ENCODE measurements around the gene MCC. TPM values are rescaled to one million over a fixed set of nuclear protein-coding genes. Genes with fewer than 3 reads are reported as not detected.

The MCC gene
- total RNA-seq, 1 donor from 2014 or later: 15.1 TPM

DNA sequence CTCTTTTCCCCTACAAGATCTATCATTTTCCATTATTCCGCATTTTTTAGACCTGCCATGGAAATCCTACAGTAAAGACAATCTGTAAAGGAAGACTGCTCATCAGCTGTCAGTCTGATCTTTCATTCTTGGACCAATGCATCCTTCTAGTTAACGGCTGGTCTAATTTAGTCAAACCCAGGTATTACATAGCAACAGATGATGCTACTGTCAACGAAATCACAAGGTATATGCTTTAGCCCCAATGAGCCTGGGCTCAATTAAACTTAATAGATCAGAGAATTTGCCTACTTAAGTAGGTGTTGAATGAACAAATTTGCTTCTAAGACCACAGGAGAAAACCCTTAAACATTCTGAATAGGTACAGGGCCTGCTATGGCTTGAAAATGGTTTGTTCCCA, 260.5 kb downstream of the MCC start:
- H3K9me3 ChIP-seq (ENCODE audit: control insufficient read depth in 3 of 3, low read length in 3 of 3): no peaks in the 10 kb centered on the region
- no peak overlapping the region for H3K4me3 ChIP-seq (ENCODE audit: low read length in 3 of 3)
- H3K4me1 ChIP-seq (ENCODE audit: control insufficient read depth in 3 of 3, insufficient read depth in 3 of 3, low read length in 3 of 3): peaks cover 6 to 16% (median 10%) of the 10 kb centered on the region in 3 donors
- no peak overlapping the region for H3K27ac ChIP-seq (ENCODE audit: low read depth, low read length)
- no peaks in the 10 kb centered on the region for H3K36me3 ChIP-seq (ENCODE audit: control insufficient read depth in 3 of 3, insufficient read depth in 3 of 3, low read length in 3 of 3)
- H3K9ac ChIP-seq (ENCODE audit: low read depth in 1 of 3, low read length in 3 of 3): no peak overlapping the region
- no peaks in the 10 kb centered on the region for H3K27me3 ChIP-seq (ENCODE audit: control insufficient read depth in 3 of 3, insufficient read depth in 3 of 3, low read length in 3 of 3)

DNA sequence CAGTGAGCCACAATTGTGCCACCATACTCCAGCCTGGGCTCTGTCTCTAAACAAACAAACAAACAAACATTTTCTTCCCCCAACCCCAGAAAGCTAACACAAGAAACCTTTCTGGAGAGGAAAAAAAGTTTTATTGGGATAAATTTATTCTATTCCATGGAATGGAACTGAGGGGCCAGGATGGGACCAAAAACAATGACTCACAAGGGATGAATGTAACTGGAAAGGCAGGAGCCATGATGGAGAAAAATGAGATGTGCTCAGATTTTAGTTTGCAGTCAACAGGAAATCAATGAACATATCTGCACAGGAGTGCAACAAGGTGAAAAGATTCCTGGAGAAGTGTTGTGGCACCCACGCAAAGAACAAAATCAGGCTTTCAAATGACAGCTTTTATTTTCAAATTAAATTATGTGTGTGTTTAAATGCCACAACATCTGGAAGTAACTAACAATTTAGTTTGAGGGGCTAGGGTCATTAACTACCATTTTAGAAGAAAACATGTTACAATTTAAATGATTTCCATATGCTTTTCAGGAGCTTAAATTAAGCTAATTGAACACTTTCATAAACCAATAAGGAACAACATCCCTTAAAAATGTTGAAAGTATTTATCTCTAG, 262.0 kb downstream of the MCC start:
- H3K9ac ChIP-seq (ENCODE audit: low read depth in 1 of 3, low read length in 3 of 3): no peak overlapping the region
- no peaks in the 10 kb centered on the region for H3K9me3 ChIP-seq (ENCODE audit: control insufficient read depth in 3 of 3, low read length in 3 of 3)
- no peaks in the 10 kb centered on the region for H3K36me3 ChIP-seq (ENCODE audit: control insufficient read depth in 3 of 3, insufficient read depth in 3 of 3, low read length in 3 of 3)
- no peaks in the 10 kb centered on the region for H3K27me3 ChIP-seq (ENCODE audit: control insufficient read depth in 3 of 3, insufficient read depth in 3 of 3, low read length in 3 of 3)
- peaks cover 3 to 12% (median 9%) of the 10 kb centered on the region in 3 donors for H3K4me1 ChIP-seq (ENCODE audit: control insufficient read depth in 3 of 3, insufficient read depth in 3 of 3, low read length in 3 of 3)
- no peak overlapping the region for H3K4me3 ChIP-seq (ENCODE audit: low read length in 3 of 3)
- H3K27ac ChIP-seq (ENCODE audit: low read depth, low read length): no peak overlapping the region

DNA sequence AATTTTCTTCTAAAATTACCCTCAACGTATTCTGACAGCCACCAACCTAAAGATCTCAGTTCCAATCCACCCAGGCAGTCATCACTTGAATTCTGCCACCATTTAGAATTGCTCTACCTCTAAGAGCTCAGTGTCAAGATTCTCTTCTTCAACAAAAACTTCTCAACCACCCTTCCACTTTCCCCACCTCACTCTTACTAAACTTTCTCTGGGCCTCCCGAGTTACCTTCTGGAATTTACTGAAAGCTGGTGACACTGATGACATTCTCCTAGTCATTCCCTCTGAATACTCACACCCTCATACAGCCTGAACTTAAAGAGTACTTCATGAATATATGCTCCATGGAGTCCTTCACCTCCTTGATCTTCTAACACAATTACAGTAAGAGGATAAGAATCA, 263.0 kb downstream of the MCC start:
- Histone ChIP-seq H3K9me3 (ENCODE audit: control insufficient read depth in 3 of 3, low read length in 3 of 3) (no peaks in the 10 kb centered on the region), H3K4me1 (ENCODE audit: control insufficient read depth in 3 of 3, insufficient read depth in 3 of 3, low read length in 3 of 3) (peaks cover 3 to 12% (median 9%) of the 10 kb centered on the region in 3 donors), H3K27ac (ENCODE audit: low read depth, low read length) (no peak overlapping the region), H3K9ac (ENCODE audit: low read depth in 1 of 3, low read length in 3 of 3) (no peak overlapping the region), H3K27me3 (ENCODE audit: control insufficient read depth in 3 of 3, insufficient read depth in 3 of 3, low read length in 3 of 3) (no peaks in the 10 kb centered on the region), H3K4me3 (ENCODE audit: low read length in 3 of 3) (no peak overlapping the region), H3K36me3 (ENCODE audit: control insufficient read depth in 3 of 3, insufficient read depth in 3 of 3, low read length in 3 of 3) (no peaks in the 10 kb centered on the region)

DNA sequence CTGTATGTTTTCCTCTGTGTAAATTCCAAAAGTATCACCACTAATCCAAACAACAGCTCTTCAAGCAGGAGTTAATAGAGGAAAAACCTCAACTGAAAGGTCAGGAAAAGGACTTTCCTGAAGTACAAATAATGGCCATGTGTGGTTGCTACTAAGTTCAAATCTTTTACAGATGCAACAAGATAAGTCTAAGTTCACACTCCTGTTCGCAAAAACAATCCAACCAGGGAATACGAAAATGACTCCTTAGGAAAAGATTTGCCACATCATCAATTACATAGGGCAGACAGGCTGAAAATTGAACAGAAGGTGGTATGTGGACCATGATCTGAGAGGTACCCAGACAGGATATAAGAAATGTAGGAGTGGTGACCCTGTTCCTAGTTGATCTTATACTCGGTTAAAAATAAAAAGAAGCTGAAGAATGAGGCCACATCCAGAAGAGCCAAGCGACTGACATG, 263.6 kb downstream of the MCC start:
- H3K9me3 ChIP-seq (ENCODE audit: control insufficient read depth in 3 of 3, low read length in 3 of 3): no peaks in the 10 kb centered on the region
- no peaks in the 10 kb centered on the region for H3K36me3 ChIP-seq (ENCODE audit: control insufficient read depth in 3 of 3, insufficient read depth in 3 of 3, low read length in 3 of 3)
- H3K9ac ChIP-seq (ENCODE audit: low read depth in 1 of 3, low read length in 3 of 3): no peak overlapping the region
- no peak overlapping the region for H3K27ac ChIP-seq (ENCODE audit: low read depth, low read length)
- H3K4me3 ChIP-seq (ENCODE audit: low read length in 3 of 3): no peak overlapping the region
- H3K4me1 ChIP-seq (ENCODE audit: control insufficient read depth in 3 of 3, insufficient read depth in 3 of 3, low read length in 3 of 3): peaks cover 3 to 12% (median 9%) of the 10 kb centered on the region in 3 donors
- no peaks in the 10 kb centered on the region for H3K27me3 ChIP-seq (ENCODE audit: control insufficient read depth in 3 of 3, insufficient read depth in 3 of 3, low read length in 3 of 3)

DNA sequence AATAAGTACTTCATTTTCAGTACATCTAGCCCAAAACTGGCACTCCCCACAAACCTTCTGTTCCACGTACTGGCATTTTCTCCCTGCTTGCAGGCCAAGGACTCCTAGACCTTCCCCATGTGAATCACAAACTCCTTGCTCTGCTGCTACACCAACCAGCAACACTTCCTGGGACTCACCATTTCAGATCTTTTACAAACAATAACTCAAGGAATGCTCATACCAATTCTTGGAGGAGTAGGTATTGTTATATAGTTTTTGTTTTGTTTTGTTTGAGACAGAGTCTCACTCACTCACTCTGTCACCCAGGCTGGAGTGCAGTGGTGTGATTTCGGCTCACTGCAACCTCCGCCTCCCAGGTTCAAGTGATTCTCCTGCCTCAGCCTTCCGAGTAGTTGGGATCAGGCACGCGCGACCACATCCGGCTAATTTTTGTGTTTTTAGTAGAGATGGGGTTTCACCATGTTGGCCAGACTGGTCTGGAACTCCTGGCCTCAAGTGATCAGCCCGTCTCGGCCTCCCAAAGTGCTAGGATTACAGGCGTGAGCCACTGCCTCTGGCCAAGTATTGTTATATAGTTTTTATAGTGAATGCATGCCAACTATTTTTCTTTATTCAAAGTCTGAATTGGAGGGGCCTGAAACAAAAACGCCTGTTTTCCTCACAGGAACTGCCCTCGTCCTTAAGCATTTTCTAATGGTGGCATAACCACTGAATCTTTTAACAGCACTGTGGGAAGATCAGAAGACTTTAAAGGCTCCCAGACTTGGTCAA, 264.2 kb downstream of the MCC start:
- Histone ChIP-seq H3K9ac (ENCODE audit: low read depth in 1 of 3, low read length in 3 of 3) (no peak overlapping the region), H3K36me3 (ENCODE audit: control insufficient read depth in 3 of 3, insufficient read depth in 3 of 3, low read length in 3 of 3) (no peaks in the 10 kb centered on the region), H3K4me3 (ENCODE audit: low read length in 3 of 3) (no peak overlapping the region), H3K4me1 (ENCODE audit: control insufficient read depth in 3 of 3, insufficient read depth in 3 of 3, low read length in 3 of 3) (peaks cover 3 to 12% (median 9%) of the 10 kb centered on the region in 3 donors), H3K27ac (ENCODE audit: low read depth, low read length) (no peak overlapping the region), H3K27me3 (ENCODE audit: control insufficient read depth in 3 of 3, insufficient read depth in 3 of 3, low read length in 3 of 3) (no peaks in the 10 kb centered on the region), H3K9me3 (ENCODE audit: control insufficient read depth in 3 of 3, low read length in 3 of 3) (no peaks in the 10 kb centered on the region)

DNA sequence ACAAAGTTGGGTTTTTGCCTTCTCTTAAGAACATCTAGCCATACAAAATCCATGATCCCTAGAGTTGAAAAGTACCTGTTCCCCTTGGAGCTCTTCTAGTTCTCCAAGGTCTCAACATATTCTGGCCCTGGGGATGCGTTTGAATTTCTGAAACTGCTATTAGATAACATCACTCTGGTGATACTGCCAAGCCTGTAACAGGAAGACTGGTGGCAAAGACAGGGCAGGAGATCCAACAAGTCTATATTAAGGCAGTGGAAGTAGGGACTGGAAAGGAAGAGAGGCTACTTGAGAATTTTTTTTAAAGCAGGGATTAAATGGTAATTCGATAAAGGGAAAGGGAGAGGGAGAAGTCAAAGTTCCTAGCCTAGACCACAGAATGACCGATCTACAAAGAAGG, 264.9 kb downstream of the MCC start:
- H3K9ac ChIP-seq (ENCODE audit: low read depth in 1 of 3, low read length in 3 of 3): no peak overlapping the region
- H3K4me3 ChIP-seq (ENCODE audit: low read length in 3 of 3): no peak overlapping the region
- no peaks in the 10 kb centered on the region for H3K36me3 ChIP-seq (ENCODE audit: control insufficient read depth in 3 of 3, insufficient read depth in 3 of 3, low read length in 3 of 3)
- peaks cover 4 to 12% (median 10%) of the 10 kb centered on the region in 3 donors for H3K4me1 ChIP-seq (ENCODE audit: control insufficient read depth in 3 of 3, insufficient read depth in 3 of 3, low read length in 3 of 3)
- no peak overlapping the region for H3K27ac ChIP-seq (ENCODE audit: low read depth, low read length)
- no peaks in the 10 kb centered on the region for H3K27me3 ChIP-seq (ENCODE audit: control insufficient read depth in 3 of 3, insufficient read depth in 3 of 3, low read length in 3 of 3)
- H3K9me3 ChIP-seq (ENCODE audit: control insufficient read depth in 3 of 3, low read length in 3 of 3): no peaks in the 10 kb centered on the region

DNA sequence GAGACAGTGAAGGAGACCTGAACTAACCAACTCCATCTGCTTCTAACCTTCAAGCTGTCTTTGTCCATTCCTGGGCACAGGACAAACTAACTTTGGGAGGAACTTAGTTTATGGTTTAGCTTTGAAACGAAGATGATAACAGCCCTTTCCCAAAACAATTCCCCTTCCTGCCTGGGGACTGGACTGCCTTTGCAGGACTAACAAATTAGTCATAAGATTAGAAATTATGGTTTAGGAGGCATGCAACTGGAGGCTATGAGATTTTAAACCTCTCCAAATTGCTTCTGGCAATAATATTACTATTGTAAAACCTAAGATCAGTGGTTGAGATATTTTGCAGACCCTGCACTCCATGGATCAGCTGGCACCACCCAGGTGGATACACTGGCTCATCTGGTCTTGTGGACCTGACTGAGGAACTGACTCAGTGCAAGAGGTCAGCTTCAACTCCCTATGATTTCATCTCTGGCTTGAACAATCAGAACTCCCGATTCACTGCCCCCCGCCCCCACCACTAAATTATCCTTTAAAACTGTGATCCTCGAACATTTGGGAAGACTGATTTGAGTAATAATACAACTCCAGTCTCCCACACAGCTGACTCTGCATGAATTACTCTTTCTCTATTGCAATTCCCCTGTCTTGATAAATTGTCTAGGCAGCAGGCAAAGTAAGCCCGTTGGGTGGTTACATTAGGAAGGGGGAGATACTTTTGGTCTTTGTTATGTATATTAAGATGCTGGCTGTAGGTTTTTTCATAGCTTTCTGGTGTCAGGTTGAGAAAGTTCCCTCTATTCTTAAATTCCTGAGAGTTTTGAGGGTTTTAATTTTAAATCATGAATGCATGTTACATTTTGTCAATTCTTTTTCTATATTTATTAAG, 266.7 kb downstream of the MCC start:
- Histone ChIP-seq H3K27me3 (ENCODE audit: control insufficient read depth in 3 of 3, insufficient read depth in 3 of 3, low read length in 3 of 3) (no peaks in the 10 kb centered on the region), H3K36me3 (ENCODE audit: control insufficient read depth in 3 of 3, insufficient read depth in 3 of 3, low read length in 3 of 3) (no peaks in the 10 kb centered on the region), H3K27ac (ENCODE audit: low read depth, low read length) (no peak overlapping the region), H3K4me1 (ENCODE audit: control insufficient read depth in 3 of 3, insufficient read depth in 3 of 3, low read length in 3 of 3) (peaks cover 11 to 16% (median 16%) of the 10 kb centered on the region in 3 donors), H3K9ac (ENCODE audit: low read depth in 1 of 3, low read length in 3 of 3) (no peak overlapping the region), H3K9me3 (ENCODE audit: control insufficient read depth in 3 of 3, low read length in 3 of 3) (no peaks in the 10 kb centered on the region), H3K4me3 (ENCODE audit: low read length in 3 of 3) (no peak overlapping the region)

DNA sequence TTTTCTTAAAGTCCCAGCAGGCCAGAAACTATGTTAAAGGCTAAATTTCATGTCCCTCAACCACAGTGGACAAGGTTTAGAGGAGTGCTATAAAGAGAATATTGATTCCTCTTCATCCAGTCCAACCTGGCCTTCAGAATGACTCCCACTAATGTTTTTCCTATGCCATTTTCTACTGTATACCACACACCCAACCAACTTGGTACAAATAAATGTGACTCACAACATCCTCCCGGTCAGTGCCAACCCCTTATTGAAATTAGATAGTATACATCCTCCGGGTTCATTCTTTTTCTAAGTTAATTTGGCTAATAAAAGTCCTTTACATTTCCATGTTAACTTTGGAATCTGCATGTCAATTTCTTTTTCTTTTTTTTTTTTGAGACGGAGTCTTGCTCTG, 268.6 kb downstream of the MCC start:
- no peaks in the 10 kb centered on the region for H3K36me3 ChIP-seq (ENCODE audit: control insufficient read depth in 3 of 3, insufficient read depth in 3 of 3, low read length in 3 of 3)
- H3K4me1 ChIP-seq (ENCODE audit: control insufficient read depth in 3 of 3, insufficient read depth in 3 of 3, low read length in 3 of 3): peaks cover 11 to 16% (median 13%) of the 10 kb centered on the region in 3 donors
- H3K4me3 ChIP-seq (ENCODE audit: low read length in 3 of 3): no peak overlapping the region
- H3K9me3 ChIP-seq (ENCODE audit: control insufficient read depth in 3 of 3, low read length in 3 of 3): no peaks in the 10 kb centered on the region
- H3K27ac ChIP-seq (ENCODE audit: low read depth, low read length): no peak overlapping the region
- no peaks in the 10 kb centered on the region for H3K27me3 ChIP-seq (ENCODE audit: control insufficient read depth in 3 of 3, insufficient read depth in 3 of 3, low read length in 3 of 3)
- H3K9ac ChIP-seq (ENCODE audit: low read depth in 1 of 3, low read length in 3 of 3): no peak overlapping the region

DNA sequence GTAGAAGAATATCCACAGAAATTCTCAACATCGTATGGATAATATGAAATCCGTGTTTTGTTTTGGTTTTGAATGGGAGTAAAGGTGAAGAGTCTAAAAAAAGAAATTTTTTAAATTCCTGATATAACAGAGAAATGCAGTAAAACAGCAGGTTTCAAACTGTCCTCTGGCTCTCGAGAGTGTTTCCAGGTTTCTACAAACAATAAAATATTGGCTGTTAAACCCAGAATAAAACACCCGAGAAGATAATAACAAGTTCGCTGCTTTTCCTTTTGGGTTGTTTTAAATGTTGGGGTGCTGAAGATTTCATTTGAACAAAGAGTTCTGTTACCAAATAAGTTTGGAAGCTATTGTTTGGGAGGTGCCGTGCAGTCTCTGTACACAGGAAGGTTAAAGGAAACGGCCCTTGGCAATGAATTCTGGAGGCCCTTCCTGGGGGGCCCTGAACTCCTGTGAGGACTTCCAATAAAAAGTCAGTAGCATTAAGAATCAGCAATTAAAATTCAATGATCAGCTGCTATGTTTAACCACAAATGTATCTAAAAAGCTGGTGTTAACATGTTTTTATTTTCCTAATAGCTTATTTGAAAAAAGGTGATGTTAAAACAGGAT, 269.2 kb downstream of the MCC start:
- Histone ChIP-seq H3K4me3 (ENCODE audit: low read length in 3 of 3) (no peak overlapping the region), H3K27me3 (ENCODE audit: control insufficient read depth in 3 of 3, insufficient read depth in 3 of 3, low read length in 3 of 3) (no peaks in the 10 kb centered on the region), H3K4me1 (ENCODE audit: control insufficient read depth in 3 of 3, insufficient read depth in 3 of 3, low read length in 3 of 3) (peaks cover 11 to 18% (median 13%) of the 10 kb centered on the region in 3 donors), H3K27ac (ENCODE audit: low read depth, low read length) (no peak overlapping the region), H3K9ac (ENCODE audit: low read depth in 1 of 3, low read length in 3 of 3) (no peak overlapping the region), H3K36me3 (ENCODE audit: control insufficient read depth in 3 of 3, insufficient read depth in 3 of 3, low read length in 3 of 3) (no peaks in the 10 kb centered on the region), H3K9me3 (ENCODE audit: control insufficient read depth in 3 of 3, low read length in 3 of 3) (no peaks in the 10 kb centered on the region)
